ENCODE measurements around the gene GAPVD1. TPM values are rescaled to one million over a fixed set of nuclear protein-coding genes. Genes with fewer than 3 reads are reported as not detected.

Gene GAPVD1
- total and polyA plus RNA-seq, 2 of the 8 experiments (the other 6 are each of a cell fraction or from before 2014, with no cell fraction given): 5.5 to 40.5 TPM

GRCh38 chr9:125361837-125362531 lies 100.4 kb downstream of the GAPVD1 start:
- Histone ChIP-seq H2BK15ac (ENCODE audit: low read length) (no peak overlapping the region), H3K79me2 (ENCODE audit: control insufficient read depth in 1 of 2, insufficient read depth in 2 of 2, low read length in 2 of 2) (no peaks in the 10 kb centered on the region), H3K23me2 (ENCODE audit: low read depth, low read length) (no peaks in the 10 kb centered on the region), H4K91ac (replicated peaks; ENCODE audit: insufficient read length, low read length) (no peak overlapping the region), H3K56ac (replicated peaks; ENCODE audit: insufficient read length, low read depth, low read length) (no peak overlapping the region), H2BK5ac (ENCODE audit: low read depth, low read length) (no peak overlapping the region), H4K8ac (ENCODE audit: extremely low read depth, insufficient read depth, low read length) (no peak overlapping the region), H4K5ac (ENCODE audit: insufficient read length, low read depth, low read length) (no peak overlapping the region), H2AK5ac (ENCODE audit: low read depth, low read length) (no peak overlapping the region), H3K14ac (ENCODE audit: insufficient read length) (no peak overlapping the region), H3K4me2 (ENCODE audit: insufficient read depth in 1 of 2, low read depth in 2 of 2, low read length in 2 of 2) (no peak overlapping the region), H4K20me1 (replicated peaks in 1 of 2; ENCODE audit: control insufficient read depth in 1 of 2, insufficient read depth in 2 of 2, low read length in 2 of 2) (no peaks in the 10 kb centered on the region), H2BK12ac (ENCODE audit: low read depth, low read length) (no peak overlapping the region), H3K4ac (replicated peaks; ENCODE audit: insufficient read length, low read depth, low read length) (no peak overlapping the region), H3K18ac (ENCODE audit: extremely low read depth, low read length) (no peak overlapping the region), H3K4me1 (replicated peaks in 1 of 4; ENCODE audit: control insufficient read depth in 3 of 4, insufficient read depth in 4 of 4, low read length in 3 of 4) (peaks cover 0 to 3% (median 1%) of the 10 kb centered on the region in 4 experiments; a peak in 1 of 7 replicates), H3K36me3 (ENCODE audit: control insufficient read depth in 2 of 4, insufficient read depth in 4 of 4, low read length in 3 of 4) (peaks cover 2 to 21% (median 11%) of the 10 kb centered on the region in 4 experiments; a peak in 5 of 8 replicates), H2BK120ac (replicated peaks; ENCODE audit: low read depth, low read length) (no peak overlapping the region), H3K27ac (ENCODE audit: low read depth, low read length) (no peak overlapping the region), H3K23ac (ENCODE audit: insufficient read length) (no peak overlapping the region), H3K9me3 (ENCODE audit: insufficient read depth in 2 of 2, low read depth in 1 of 2, low read length in 1 of 2) (no peaks in the 10 kb centered on the region), H3K79me1 (ENCODE audit: low read depth, low read length) (no peaks in the 10 kb centered on the region), H3K9ac (replicated peaks in 1 of 4; ENCODE audit: extremely low read depth in 1 of 4, low read depth in 3 of 4, low read length in 3 of 4) (no peak overlapping the region), H3K4me3 (ENCODE audit: extremely low read depth in 1 of 4, insufficient read depth in 2 of 4, low read depth in 3 of 4, low read length in 4 of 4) (no peak overlapping the region), H3K27me3 (replicated peaks in 1 of 4; ENCODE audit: control insufficient read depth in 3 of 4, extremely low read depth in 1 of 4, insufficient read depth in 3 of 4, low read length in 3 of 4) (no peaks in the 10 kb centered on the region), H2BK20ac (ENCODE audit: low read length) (no peak overlapping the region), H2AFZ (ENCODE audit: low read length) (no peak overlapping the region)
- no peak for DNase-seq (ENCODE audit: low read depth in 1 of 2, low spot score in 2 of 2)
- WGBS, 2 experiments (ENCODE audit: extremely low coverage in 1 of 2, insufficient coverage in 1 of 2, insufficient read length in 1 of 2, insufficient replicate concordance in 2 of 2, low coverage in 1 of 2, low lambda C conversion rate in 2 of 2, missing lambda C conversion rate in 1 of 2): 72% methylated on average over 5 of the region's 5 CpGs; no CpG with 5 or more reads in 1 of the 2 experiments
- peak; percentile 58 for FAIRE-seq
- TF ChIP-seq CTCF (IDR thresholded peaks at IDR 0.05; ENCODE audit: control extremely low read depth in 1 of 3, insufficient read depth in 1 of 3, low read depth in 1 of 3, low read length in 3 of 3) (peak; percentile 42 to 73 (median 43)), RAD21 (IDR thresholded peaks at IDR 0.05 in 1 of 2, conservative IDR thresholded peaks at IDR 0.05 in 1 of 2; ENCODE audit: low read depth in 2 of 2, low read length in 2 of 2) (peak; percentile 19 to 41; a peak in 2 of 4 replicates), SP4 (IDR thresholded peaks at IDR 0.05; ENCODE audit: low read length) (no peak), HDAC2 (IDR thresholded peaks at IDR 0.05; ENCODE audit: borderline replicate concordance in 1 of 2, low read depth in 2 of 2, low read length in 2 of 2) (no peak)
- CTCF ChIA-PET (ENCODE audit: partially characterized antibody): interaction anchor here (0.8 to 4.8 kb wide), 18 partner anchors 9 to 248 kb away, joined by 3 to 24 read pairs (median 4); partner anchors contain the start of genes GAPVD1 and HSPA5
- POLR2A ChIA-PET (ENCODE audit: partially characterized antibody): interaction anchor here (0.9 to 3.3 kb wide), 3 partner anchors 10 to 161 kb away, joined by 3 to 9 read pairs (median 3); partner anchors contain the start of gene HSPA5
